Adrenal gland (tissue), 5 donors: Measurements from ENCODE around the gene VIPR2.

Experiments
- CTCF ChIP-seq, 6 experiments: fragments of 450-650 bp in 4 of 6; fragments of 200-600 bp in 2 of 6; sonication (generic) in 1 of 6; IDR thresholded peaks; 1 replicate in 5 of 6; 2 replicates in 1 of 6; pipeline versions ENCODE4 v1.5.1 to v1.8.0; 2016 to 2021; ENCODE audit warnings: antibody characterized with exemption in 6 of 6, mild to moderate bottlenecking in 2 of 6, moderate library complexity in 1 of 6
- POLR2A ChIP-seq, 2 donors: fragments of 450-650 bp; IDR thresholded peaks; one replicate each; pipeline ENCODE4 v1.6.1; 2017; ENCODE audit warnings: antibody characterized with exemption in 2 of 2, mild to moderate bottlenecking in 2 of 2, moderate library complexity in 1 of 2
- donor health status: DM: no; HTN: no; CAD: no.

DNA sequence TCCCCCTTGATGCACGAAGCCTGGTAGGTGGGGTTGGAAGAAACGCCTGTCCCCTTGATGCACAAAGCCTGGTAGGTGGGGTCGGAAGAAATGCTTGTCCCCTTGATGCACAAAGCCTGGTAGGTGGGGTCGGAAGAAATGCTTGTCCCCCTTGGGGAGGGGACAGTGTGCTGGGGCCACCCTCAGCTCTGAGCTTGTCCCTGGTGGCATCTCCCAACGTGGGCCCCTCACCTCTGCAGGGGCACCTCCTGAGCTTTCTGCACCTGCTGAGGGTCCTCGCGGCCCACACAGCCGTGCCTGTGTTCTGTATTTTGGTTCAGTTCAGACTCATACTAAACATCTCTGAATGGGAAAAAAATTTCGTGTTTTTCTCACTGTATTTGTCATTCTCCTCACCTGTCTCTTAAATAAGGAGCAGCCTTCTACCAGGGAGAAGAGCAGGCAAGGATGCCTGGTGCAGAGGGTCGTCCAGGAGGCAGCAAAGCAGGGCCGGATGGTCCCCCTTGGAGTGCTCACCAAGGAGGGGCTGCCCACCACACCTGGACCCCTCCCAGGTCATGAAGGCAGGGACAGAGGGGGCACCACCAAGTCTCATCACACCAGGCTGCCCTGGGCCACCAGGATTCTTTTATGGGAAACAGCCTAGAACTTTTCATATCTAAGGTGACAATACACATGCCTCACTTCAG, 24.7 kb downstream of the VIPR2 start:
- TF ChIP-seq POLR2A (IDR thresholded peaks at IDR 0.05) (no peak), CTCF (IDR thresholded peaks at IDR 0.05) (no peak)
